Neural progenitor cell (in vitro differentiated cells): Measurements from ENCODE around the gene TNK2. TPM values are rescaled to one million over a fixed set of nuclear protein-coding genes. Genes with fewer than 3 reads are reported as not detected.

ENCODE experiments used
- DNase-seq: peaks from one replicate; pipeline ENCODE4 v3.0.0-alpha.2; 2016; ENCODE audit warnings: low spot score
- H2AFZ ChIP-seq: fragments of 200-600 bp; sonication (generic); replicated peaks from 2 replicates; pipeline ENCODE4 v1.6.1; 2016; ENCODE audit warnings: antibody characterized with exemption
- H3F3A ChIP-seq: fragments of 200-600 bp; sonication (generic); 2 replicates; pipeline ENCODE4 v1.6.1; 2016; ENCODE audit warnings: antibody characterized with exemption, low read depth
- H3K27ac ChIP-seq: fragments of 200-600 bp; sonication (generic); 2 replicates; pipeline ENCODE4 v1.5.1; 2016; ENCODE audit warnings: mild to moderate bottlenecking
- H3K27me3 ChIP-seq: fragments of 200-600 bp; sonication (generic); 2 replicates; pipeline ENCODE4 v1.6.1; 2016; ENCODE audit warnings: mild to moderate bottlenecking, moderate library complexity
- H3K36me3 ChIP-seq: fragments of 200-600 bp; sonication (generic); 2 replicates; pipeline ENCODE4 v1.5.1; 2016
- H3K4me1 ChIP-seq: fragments of 200-600 bp; sonication (generic); 2 replicates; pipeline ENCODE4 v1.6.1; 2016; ENCODE audit warnings: mixed run types
- H3K4me2 ChIP-seq: fragments of 200-600 bp; sonication (generic); 2 replicates; pipeline ENCODE4 v1.6.1; 2016
- H3K4me3 ChIP-seq: fragments of 200-600 bp; sonication (generic); 2 replicates; pipeline ENCODE4 v1.5.1; 2016
- H3K79me2 ChIP-seq: fragments of 200-600 bp; sonication (generic); 2 replicates; pipeline ENCODE4 v1.6.1; 2016; ENCODE audit warnings: low read depth
- H3K9ac ChIP-seq: fragments of 200-600 bp; sonication (generic); 2 replicates; pipeline ENCODE4 v1.6.1; 2016
- H3K9me3 ChIP-seq: fragments of 200-600 bp; sonication (generic); 2 replicates; pipeline ENCODE4 v1.5.1; 2016; ENCODE audit warnings: low read depth
- H4K20me1 ChIP-seq: fragments of 200-600 bp; sonication (generic); 2 replicates; pipeline ENCODE4 v1.6.1; 2016; ENCODE audit warnings: low read depth
- H3K27ac Mint-ChIP-seq: 3 replicates; pipeline ENCODE4 v1.8.0; 2021; ENCODE audit warnings: mixed read lengths
- H3K27me3 Mint-ChIP-seq: 2 replicates; pipeline ENCODE4 v1.8.0; 2022; ENCODE audit warnings: low read depth, mild to moderate bottlenecking, inconsistent platforms, moderate library complexity, mixed read lengths; ENCODE audit not compliant: insufficient read depth
- H3K36me3 Mint-ChIP-seq: 3 replicates; pipeline ENCODE4 v1.8.0; 2021; ENCODE audit warnings: mixed read lengths
- H3K4me1 Mint-ChIP-seq: 3 replicates; pipeline ENCODE4 v1.8.0; 2021; ENCODE audit warnings: mixed read lengths
- H3K4me3 Mint-ChIP-seq: 3 replicates; pipeline ENCODE4 v1.8.0; 2021; ENCODE audit warnings: mild to moderate bottlenecking, moderate library complexity, mixed read lengths
- H3K9me3 Mint-ChIP-seq: 3 replicates; pipeline ENCODE4 v1.8.0; 2020; ENCODE audit warnings: mixed read lengths
- EZH2 ChIP-seq: fragments of 200-600 bp; sonication (generic); IDR thresholded peaks from 2 replicates; pipeline ENCODE4 v1.6.1; 2017; ENCODE audit warnings: antibody characterized with exemption, mild to moderate bottlenecking, moderate library complexity
- EZH2phosphoT487 ChIP-seq: fragments of 200-600 bp; sonication (generic); IDR thresholded peaks from 2 replicates; pipeline ENCODE4 v1.6.1; 2017; ENCODE audit warnings: antibody characterized with exemption
- microRNA-seq: library from miRNA; unstranded; fragments of <30 nt; microRNA quantifications from one replicate; pipeline ENCODE4, GENCODE V29; 2016
- small RNA-seq: library from RNA; depleted of rRNA; stranded (forward); fragments of <200 nt; gene quantifications from one replicate; pipeline ENCODE3, GENCODE V24; 2015
- total RNA-seq: library from RNA; depleted of rRNA; stranded (reverse); fragments of >200 nt; gene quantifications from 2 replicates; pipeline ENCODE4 v1.2.3, GENCODE V29; 2015; ENCODE audit warnings: low replicate concordance
- TF ChIP-seq, protein P1 (sequence below): fragments of 200-600 bp; sonication (generic); IDR thresholded peaks from 2 replicates; pipeline ENCODE4 v1.5.1; 2017; ENCODE audit warnings: antibody characterized with exemption, mild to moderate bottlenecking

Gene TNK2
- total RNA-seq, 1 donor from 2014 or later, result 5.4 TPM

DNA sequence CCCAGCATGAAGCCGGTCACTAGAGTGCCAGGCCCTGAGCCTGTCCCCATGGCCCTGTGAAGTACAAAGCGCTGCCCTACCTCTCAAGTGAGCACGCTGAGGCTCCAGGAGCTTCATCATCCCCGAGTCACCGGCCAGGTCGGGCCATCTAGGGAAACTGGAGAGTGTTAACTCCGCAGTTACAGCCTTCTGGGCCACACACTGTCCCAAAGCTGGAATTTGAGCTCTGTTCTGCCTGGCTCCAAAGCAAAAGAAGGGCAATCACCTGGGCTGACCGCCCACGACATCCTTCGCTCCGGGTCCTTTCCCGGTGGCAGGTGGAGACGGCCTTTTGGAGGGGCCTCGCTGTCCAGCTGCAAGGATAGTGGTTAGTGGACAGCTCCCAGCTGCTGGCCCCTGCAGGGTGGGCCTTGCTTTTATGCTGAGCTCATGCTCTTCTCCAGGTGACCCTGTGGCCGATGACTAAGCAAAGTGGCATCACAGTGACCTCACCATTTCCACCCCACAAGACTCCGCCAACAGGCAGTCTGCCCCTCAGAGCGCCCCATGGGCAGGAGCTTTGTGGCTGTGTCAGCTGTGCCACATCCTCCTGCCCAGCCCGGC lies 93.1 kb downstream of the TNK2 start:
- Histone ChIP-seq H3K27ac (no peak overlapping the region), H3K27me3 (no peaks in the 10 kb centered on the region), H3K36me3 (no peaks in the 10 kb centered on the region), H3K4me3 (no peak overlapping the region), H3F3A (peaks cover 6% of the 10 kb centered on the region), H4K20me1 (no peaks in the 10 kb centered on the region), H3K4me1 (peaks cover 11% of the 10 kb centered on the region), H3K79me2 (no peaks in the 10 kb centered on the region), H3K9me3 (no peaks in the 10 kb centered on the region), H2AFZ (no peak overlapping the region), H3K4me2 (no peak overlapping the region), H3K9ac (no peak overlapping the region)
- TF ChIP-seq, protein P1, sequence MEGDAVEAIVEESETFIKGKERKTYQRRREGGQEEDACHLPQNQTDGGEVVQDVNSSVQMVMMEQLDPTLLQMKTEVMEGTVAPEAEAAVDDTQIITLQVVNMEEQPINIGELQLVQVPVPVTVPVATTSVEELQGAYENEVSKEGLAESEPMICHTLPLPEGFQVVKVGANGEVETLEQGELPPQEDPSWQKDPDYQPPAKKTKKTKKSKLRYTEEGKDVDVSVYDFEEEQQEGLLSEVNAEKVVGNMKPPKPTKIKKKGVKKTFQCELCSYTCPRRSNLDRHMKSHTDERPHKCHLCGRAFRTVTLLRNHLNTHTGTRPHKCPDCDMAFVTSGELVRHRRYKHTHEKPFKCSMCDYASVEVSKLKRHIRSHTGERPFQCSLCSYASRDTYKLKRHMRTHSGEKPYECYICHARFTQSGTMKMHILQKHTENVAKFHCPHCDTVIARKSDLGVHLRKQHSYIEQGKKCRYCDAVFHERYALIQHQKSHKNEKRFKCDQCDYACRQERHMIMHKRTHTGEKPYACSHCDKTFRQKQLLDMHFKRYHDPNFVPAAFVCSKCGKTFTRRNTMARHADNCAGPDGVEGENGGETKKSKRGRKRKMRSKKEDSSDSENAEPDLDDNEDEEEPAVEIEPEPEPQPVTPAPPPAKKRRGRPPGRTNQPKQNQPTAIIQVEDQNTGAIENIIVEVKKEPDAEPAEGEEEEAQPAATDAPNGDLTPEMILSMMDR, result no peak
- no peak for TF ChIP-seq EZH2
- no peak for TF ChIP-seq EZH2phosphoT487
- H3K27me3 Mint-ChIP-seq, result peaks cover 9% of the 10 kb centered on the region
- no peak overlapping the region for H3K4me3 Mint-ChIP-seq
- peaks cover 6% of the 10 kb centered on the region for H3K4me1 Mint-ChIP-seq
- no peaks in the 10 kb centered on the region for H3K9me3 Mint-ChIP-seq
- peak; percentile 9 for DNase-seq
- H3K27ac Mint-ChIP-seq, result no peak overlapping the region
- H3K36me3 Mint-ChIP-seq, result no peaks in the 10 kb centered on the region

DNA sequence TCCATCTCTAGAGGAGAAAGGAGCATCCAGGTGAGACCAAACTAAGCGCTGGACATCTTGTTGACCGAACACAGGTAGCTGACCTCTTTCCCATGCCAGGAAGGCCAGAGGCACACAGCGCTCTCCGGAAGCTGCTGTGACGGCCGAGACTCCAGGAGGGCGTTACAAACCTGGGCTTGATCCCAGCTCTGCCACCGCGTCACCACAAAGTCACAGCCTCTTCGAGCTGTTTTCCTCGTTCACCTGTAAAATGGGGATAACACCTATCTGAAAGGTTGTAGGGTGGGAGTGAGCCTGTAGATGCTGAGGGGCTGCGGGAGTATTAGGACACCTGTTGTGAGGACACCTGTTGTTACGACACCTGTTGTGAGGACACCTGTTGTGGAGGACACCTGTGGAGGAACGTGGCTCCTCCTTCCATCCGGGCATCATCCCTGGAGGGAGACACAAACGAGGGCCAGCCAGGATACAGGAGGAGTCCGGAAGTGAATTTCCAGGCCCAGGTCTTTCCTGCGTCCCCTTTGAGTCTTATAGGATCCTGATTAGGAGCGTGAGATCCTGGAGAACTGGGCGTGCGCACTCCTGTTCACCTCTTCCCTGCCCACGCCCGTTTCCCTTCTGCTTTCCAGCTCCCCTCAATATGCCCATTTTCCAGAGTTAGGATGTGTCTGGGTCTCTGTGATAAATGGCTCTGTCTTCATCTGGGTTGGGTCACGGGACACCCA lies 94.3 kb downstream of the TNK2 start:
- H4K20me1 ChIP-seq, result no peaks in the 10 kb centered on the region
- H3K36me3 Mint-ChIP-seq, result no peaks in the 10 kb centered on the region
- no peaks in the 10 kb centered on the region for H3K36me3 ChIP-seq
- no peaks in the 10 kb centered on the region for H3K9me3 ChIP-seq
- peaks cover 15% of the 10 kb centered on the region for H3K4me1 ChIP-seq
- DNase-seq, result no peak
- no peak overlapping the region for H3K27ac ChIP-seq
- peaks cover 12% of the 10 kb centered on the region for H3K27me3 Mint-ChIP-seq
- TF ChIP-seq, protein P1, result no peak
- TF ChIP-seq EZH2phosphoT487, result no peak
- no peak for TF ChIP-seq EZH2
- no peak overlapping the region for H3K4me3 Mint-ChIP-seq
- H3K27ac Mint-ChIP-seq, result peak overlapping the region; percentile 5
- no peak overlapping the region for H2AFZ ChIP-seq
- peaks cover 16% of the 10 kb centered on the region for H3K4me1 Mint-ChIP-seq
- no peak overlapping the region for H3K4me2 ChIP-seq
- no peak overlapping the region for H3K9ac ChIP-seq
- no peak overlapping the region for H3K4me3 ChIP-seq
- H3K27me3 ChIP-seq, result no peaks in the 10 kb centered on the region
- H3K9me3 Mint-ChIP-seq, result peaks cover 2% of the 10 kb centered on the region
- peaks cover 6% of the 10 kb centered on the region for H3F3A ChIP-seq
- H3K79me2 ChIP-seq, result no peaks in the 10 kb centered on the region

Small RNA genes within 50 kb of the gene (microRNA-seq; reads per million reads assigned to microRNA genes)
- gene MIR6829, result not detected

Small RNA genes within 50 kb of the gene (small RNA-seq; reads per million reads assigned to genes)
- gene MIR6829 (not detected), gene RNU2-11P (not detected)

Other genes starting within 250 kb of the TNK2 start
- 0.17 TPM in 1 of 2 replicates, not detected in the other for gene MUC20, start 187.6 kb downstream of the TNK2 start, total RNA-seq
- 0.53 TPM in 1 of 2 replicates, not detected in the other for gene MUC4, start 96.6 kb downstream of the TNK2 start, total RNA-seq
- gene TFRC, start 173.5 kb upstream of the TNK2 start, total RNA-seq, result 60.0 and 87.7 TPM in 2 replicates